GM18517 (cell line): Measurements from ENCODE around the gene MEG3.

Experiments
- ATAC-seq: cut with Tn5 transposase; IDR thresholded peaks from one replicate; pipeline ENCODE4 v1.9.1; 2021; ENCODE audit warnings: mild to moderate bottlenecking, moderate library complexity; ENCODE audit not compliant: unreplicated experiment

The MEG3 gene

DNA sequence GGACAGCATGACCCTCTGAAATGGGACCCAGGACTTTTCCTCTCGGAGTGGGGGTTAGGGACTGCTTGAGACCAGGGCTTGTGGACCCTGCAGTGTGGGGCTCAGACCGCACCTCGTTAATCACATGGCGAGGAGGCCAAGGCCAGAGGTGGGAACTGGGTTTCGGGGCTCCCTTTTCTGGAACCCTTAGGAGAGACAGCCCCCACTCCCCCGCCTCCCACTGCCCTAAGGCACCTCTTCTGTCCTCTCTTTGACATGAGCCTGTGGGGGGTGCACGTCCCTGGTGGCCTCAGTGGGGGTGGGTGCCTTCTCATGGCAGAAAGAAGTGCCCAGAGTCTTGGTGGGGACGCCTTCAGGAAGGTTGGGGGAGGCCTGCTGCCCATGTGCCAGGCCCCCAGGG is 53.3 kb downstream of the MEG3 start:
- ATAC-seq, result no peak

DNA sequence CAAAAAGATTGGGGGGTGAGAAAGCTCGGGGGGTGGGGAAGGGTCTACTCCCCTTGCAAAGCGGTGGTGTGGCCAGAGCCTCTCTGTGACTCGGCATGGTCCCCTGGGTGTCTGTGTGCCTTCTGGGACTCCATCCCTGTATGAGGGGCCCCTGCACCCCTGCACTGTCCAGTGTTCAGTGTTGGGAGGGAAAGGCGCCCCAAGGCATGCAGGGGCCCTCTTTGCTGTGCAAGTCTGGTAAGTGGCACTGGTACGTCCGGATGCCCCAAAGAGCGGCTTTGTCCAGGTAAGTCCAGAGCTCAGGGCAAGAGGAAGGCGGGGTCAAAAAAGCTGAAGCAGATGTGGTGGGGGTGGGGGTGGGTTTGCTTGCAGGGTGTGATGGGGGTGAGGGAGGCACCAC is 53.9 kb downstream of the MEG3 start:
- no peak for ATAC-seq

GRCh38 chr14:100880271-100881101 is 54.6 kb downstream of the MEG3 start:
- ATAC-seq, result no peak

- no peak for ATAC-seq
Observed at GRCh38 chr14:100881211-100882025, 55.5 kb downstream of the MEG3 start.

DNA sequence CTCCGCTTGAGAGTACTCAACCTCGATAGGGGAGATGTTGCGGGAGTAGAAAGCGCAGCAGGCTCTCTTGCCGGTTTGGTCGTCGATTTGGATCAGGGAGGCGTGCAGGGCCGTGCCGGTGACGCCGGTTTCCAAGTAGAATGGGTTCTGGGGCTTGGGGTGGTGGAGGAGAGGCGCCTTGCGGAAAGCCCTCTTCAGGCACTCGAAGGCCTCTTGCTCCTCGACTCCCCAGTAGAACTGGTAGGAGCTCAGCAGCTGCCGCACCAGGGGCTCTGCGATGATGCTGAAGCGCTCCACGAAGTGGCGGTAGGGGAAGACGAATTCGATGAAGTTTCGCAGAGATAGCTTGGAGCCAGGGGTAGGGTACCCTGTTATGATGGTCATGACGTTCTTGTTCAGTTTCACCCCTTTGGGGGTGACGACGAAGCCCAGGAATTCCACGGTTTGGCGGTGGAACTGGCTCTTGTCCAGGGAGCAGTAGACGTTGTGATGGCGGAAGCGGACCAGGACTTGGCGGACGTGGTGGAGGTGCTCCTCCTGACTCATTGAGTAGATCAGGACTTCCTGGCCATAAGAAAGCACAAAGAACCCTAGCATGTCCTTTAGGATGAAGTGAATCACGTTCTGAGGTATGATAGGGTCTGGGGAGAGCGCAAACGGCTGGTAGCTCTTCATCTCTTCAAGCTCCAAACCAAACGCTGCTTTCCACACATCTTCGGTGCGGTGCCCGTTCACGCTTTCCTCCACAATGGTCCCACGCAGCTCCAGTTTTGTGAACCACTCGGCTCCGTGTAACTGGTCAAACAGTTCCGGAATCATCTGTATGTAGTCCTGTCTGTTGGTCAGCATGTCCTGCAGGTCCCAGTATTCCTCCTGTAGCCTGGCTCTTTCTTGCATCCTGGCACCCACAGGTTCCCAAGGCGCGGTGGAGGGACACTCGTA is 56.4 kb downstream of the MEG3 start:
- no peak for ATAC-seq

DNA sequence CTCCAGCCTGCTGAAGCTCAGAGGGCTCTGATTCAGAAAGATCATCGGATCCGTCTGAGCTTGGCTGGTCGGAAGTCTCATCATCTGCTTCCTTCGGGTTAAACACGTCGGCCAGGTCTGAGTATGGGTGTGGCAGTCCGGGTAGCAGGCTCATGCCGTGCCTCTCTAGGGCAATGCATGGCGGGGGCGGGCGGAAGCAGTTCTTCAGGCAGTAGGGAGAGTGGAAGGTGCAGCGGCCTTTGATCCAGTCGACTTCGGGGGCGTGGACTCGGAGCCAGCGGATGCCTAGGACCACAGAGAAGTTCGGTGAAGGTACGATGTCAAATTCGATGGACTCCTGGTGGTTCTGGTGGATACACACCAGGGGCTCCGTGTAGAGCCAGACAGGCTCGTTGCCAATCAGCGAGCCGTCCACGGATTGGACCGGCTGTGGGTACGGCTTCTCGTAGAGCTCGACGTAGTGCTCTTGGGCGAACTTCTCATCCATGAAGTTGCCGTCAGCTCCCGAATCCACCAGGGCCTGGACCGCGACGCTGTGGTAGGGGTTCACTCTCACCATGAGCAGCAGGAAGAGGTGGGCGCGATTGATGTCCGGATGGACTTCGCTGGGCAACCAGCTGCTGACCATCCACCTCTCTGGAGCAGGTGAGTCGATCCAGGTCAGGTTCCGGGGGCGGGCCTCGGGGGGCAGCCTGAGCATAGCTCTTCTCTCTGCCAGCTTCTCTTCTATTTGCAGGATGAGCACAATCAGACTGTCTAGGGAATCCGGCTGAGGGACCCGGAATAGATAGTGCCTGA is 57.3 kb downstream of the MEG3 start:
- ATAC-seq, result no peak

DNA sequence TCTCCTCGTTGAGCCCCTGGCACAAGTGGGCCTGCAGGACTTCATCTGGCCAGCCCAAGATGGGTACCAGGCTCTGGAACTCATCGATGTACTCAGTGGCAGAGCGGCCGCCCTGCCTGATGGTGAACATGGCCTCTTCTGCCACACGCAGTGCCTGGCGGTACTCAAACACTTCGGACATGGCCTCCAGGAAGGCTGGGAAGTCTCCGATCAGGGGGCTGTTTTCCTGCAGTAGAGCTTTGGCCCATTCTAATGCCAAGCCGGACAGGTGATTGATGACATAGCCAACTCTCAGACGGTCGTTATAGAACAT is 57.8 kb downstream of the MEG3 start:
- no peak for ATAC-seq

DNA sequence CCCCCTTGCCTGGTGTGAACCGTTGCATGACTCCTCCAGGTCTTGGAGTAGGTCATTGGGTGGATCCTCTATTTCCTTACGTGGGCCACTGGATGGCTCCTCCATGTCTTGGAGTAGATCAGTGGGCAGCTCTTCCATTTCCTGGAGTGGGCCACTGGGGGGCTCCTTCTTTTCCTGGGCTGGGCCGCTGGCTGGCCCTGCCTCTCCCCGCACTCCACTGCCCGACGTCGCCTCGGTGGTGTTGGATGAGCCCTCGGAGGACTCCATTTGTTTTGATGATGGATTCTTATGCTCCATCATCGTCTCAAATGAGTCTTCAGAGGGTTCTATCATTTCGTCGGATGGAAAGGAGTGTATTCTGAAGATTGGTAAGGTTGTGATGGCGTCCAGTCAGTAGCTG is 58.5 kb downstream of the MEG3 start:
- no peak for ATAC-seq

DNA sequence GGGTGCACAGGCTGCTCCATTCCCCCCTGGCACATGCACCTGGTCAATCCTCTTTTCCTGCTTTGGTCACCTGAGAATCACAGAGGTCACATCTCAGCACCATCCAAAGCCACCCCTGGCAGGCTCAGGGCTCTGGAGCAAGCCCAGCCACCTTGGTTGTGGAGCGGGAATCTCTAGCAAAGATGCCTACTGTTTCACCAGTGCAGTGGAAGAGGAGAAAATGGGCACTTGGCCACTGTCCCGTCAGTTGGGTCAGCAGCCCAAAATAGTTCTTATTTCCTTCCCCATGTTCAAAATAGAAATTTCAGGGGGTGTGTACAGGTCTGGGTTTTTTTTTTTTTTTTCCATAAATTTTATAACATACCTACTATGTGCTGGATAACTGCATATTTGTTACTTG is 59.3 kb downstream of the MEG3 start:
- ATAC-seq, result no peak

- no peak for ATAC-seq
Observed at GRCh38 chr14:100885617-100886016, 59.7 kb downstream of the MEG3 start.

GRCh38 chr14:100887728-100888335 is 61.9 kb downstream of the MEG3 start:
- no peak for ATAC-seq

DNA sequence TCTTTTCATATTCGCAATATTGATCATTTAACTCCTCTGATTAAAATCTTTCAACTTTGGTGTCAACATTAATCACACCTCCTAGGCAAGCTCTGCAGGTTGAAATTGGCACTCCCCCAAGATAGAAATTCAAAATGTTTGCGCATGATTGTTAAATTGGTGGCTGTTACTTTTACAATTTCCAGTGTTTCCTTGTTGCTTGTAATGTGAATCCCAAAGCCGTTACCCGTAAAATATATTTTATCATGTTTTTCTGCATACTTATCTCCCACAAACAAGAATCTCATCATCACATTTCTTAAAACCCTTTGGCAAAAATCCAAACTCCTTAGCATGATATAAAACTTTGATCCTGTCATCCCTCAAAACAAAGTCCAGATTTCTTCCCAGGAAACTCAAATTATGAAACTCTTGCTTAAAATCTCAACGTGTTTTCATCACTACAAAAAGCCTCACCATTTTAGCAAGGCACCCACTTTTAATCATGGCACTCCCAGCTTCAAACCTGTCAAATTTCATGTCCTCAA is 62.9 kb downstream of the MEG3 start:
- ATAC-seq, result no peak

GRCh38 chr14:100889641-100890040 is 63.7 kb downstream of the MEG3 start:
- no peak for ATAC-seq

DNA sequence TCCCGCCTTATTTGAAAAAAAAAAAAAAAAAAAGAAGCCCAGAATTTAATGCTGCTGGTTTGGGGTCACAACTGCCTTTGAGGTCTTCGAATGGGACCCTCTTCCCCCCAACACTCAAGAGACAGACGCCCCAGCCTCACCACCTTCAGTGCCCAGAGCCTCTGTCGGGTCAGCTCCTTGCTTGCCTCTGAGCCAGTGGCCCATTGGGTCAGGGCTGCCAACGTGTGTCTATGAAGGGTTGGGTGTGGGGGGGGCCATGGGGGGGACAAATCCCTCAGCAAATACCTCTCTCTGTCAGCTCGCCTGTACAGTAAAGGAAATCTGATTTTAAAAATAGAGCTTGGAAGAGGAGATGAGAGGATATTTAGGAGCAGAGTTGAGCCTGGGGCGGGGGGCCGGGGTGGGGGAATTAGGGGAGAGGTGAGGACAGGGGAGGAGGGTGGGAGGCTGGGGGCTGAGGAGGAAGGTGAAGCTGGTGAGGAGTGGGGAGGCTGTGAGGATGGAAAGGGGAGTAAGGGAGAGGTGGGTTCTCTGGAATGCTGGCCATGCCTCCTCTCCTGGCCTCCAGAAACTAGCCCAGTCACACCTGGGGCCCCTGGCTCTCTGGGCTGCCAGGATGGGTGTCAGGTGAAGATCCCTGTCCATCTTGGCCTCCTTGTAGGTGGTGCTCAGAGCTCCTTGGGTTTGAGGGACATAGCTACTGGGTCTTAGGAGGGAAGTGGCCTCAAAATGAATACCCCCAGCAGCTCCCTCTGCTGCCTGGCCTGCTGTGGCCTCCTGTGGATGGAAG is 64.3 kb downstream of the MEG3 start:
- ATAC-seq, result no peak

DNA sequence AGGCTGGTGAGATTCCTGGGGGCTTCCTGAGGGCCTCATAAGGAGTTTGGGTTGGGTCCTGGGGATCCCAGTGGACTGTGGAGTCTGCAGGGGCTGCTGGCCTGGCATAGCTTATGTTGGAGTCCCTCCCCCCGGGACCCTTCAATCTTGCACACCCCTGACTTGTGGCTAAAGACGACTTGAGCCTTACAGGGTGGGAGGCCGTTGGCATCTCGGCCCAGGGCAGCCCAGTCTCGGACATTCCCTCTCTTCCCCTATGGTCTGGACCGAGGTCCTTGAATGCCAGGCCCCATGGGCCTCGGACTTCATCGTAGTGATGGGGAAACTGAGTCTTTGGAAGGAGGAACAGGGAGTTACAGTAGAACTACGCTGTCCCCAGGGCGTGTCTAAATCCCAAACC is 65.1 kb downstream of the MEG3 start:
- ATAC-seq, result no peak

DNA sequence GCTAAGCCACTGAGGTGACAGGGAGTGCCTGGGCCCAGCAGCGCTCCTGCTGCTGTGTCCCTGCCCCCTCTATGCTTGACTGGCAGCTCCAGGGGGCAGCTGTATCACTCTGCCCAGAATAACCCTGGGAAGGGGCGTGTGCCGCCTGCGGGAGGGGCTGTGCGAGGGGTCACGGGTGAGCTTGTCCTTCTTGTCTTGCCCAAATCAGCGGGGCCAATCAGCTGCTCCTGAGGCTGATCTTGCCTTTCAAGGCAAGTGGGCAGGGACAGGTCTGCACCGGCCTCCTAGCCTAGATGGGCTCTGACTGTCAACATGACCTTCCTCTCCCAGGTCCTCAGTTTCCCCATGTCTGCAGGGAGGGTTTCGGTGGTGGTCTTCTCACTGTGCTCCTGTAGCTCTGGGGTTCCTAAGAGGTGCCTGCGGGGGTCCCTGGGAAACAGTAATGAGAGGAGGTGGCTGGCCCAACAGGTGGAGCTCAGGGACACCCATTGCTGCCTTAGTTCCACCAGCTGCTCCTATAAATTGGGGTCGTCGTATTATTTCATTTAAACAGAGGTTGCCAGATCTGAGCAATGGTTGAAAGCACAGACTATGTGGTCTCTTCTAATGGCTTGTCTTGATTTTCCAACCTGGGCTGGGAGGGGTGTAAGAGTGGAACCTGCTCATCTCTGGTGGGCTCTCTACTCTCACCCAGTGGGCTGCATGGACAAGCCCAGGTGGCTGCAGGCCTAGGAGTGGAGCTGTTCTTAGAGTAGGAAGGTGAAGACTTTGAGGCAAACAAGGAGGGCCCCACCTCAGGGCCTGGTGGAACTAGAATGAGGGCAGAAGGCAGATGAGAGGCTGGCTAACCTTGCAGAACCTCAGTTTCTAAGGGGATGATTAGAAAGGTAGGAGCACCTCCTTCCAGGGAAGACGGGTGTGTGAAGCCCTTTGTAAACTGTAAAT is 65.9 kb downstream of the MEG3 start:
- ATAC-seq, result no peak

- ATAC-seq, result no peak
Observed at GRCh38 chr14:100892496-100893227, 66.7 kb downstream of the MEG3 start.
